Fibroblast of skin of left quadriceps (primary cell): ENCODE measurements around the gene CHD3.

Experiments
- DNase-seq, 2 experiments: peaks; one replicate each; pipeline ENCODE4 v3.0.0-alpha.2; 2013; ENCODE audit warnings: low read depth in 2 of 2

CHD3 gene

DNA sequence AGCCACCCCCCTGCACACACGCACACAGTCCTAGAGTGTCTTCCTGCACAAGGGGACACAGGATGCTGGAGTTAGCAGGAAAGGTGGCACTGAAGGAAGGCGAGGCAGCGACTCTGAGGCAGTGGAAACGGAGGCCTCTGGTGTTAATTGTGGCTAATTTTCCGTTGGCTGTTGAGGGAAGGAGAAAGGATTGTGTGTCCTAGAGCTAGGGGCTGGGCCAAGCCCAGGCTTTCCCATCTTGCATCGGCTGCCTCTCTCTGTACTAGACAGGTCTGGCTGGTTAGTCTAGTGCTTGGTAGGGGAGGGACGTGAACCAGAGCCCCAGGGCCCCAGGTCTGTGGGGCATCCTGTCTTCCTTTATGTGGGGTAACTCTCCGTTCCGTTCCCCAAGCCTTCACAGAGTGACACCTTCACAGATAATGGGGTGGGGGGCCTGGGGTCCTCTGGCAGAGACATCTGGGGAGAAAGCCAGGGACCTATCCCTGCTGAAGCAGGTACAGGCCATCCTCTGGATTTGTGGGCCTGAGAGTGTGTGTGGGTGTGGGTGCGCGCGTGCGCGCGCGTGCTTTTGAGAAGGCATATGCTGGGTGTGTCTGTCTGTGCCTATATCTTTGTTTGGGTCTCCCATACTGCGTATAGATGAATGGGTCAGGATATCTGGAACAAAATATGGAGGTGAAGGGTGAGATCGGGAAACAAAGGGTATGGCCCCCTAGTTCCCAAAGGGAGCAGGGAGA is at the start of gene CHD3:
Gene CHD3 (plus strand): TSS at position 606 of the 737 bp plus-strand sequence. CDS start 212 bp downstream, outside the sequence.
- DNase-seq, result no peak

GRCh38 chr17:7839190-7839875 is 49.3 kb upstream of the CHD3 start:
- no peak for DNase-seq

DNA sequence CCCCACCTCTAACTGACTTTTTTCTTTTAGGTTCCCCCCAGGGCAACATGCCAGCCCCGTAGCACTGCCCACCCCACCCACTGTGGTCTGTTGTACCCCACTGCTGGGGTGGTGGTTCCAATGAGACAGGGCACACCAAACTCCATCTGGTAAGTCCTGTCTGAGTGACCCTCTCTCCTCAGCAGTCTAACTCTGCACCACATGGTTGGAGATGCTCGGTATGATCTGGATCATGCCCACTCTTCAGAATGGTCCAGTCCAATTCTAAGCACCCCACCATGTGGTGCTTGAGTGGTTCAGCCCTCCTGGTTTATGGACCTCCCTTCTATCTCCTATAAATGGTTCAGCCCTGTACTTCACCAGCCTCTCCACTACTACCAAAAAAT is 48.7 kb upstream of the CHD3 start:
- no peak for DNase-seq

GRCh38 chr17:7840441-7840840 is 48.1 kb upstream of the CHD3 start:
- DNase-seq, result no peak

- no peak for DNase-seq
These were observed 47.7 kb upstream of the CHD3 start for GRCh38 chr17:7840875-7841274.

DNA sequence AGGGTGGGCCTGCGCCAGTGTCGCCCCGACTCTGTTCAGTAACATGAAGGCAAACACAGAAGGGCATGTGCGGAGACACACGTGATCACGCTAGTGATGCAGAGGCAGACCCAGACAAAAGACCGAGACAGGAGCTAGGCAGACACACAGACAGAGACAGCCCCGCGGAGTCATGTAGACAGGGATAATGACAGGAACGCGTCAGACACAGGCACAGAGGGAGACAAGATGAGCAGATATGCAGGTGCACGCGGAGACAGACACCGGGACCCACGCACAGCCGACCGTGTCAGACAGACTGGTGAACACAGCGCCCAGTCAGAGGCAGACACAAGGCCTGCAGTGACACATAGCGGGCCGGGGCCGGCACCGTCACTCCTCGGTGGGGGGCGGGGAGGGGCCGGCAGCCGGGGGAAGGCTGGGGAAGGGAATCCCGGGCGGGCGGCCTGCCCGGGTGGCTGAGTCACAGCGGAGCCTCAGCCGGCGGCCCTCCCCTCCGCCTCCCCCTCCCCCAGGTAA is 47.1 kb upstream of the CHD3 start:
- DNase-seq, result peak in 1 of 2 experiments; percentile 80

DNA sequence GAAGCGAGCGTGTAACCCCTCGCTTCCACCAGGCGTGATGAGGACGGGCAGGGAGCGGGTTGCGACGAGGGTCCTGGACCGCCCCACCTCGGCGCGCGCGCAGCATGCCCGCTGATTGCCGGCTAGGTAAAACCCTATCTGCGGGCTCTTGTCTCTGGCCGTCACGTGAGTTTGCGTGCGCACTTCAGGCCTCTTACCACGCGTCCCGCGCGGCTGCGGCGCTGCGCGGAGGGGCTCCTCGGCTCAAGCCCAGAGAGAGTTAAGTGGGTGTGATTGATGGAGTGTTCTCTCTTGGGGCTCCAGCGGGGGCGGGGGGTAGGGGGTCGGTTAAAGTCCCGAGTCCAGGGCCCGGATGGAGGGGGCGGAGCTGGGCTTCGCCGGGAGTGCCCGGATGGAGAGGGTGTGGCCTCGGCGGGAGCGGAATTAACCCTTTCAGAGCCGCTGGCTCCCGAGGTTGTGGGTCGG is 46.6 kb upstream of the CHD3 start:
- peak in 1 of 2 experiments; percentile 72 for DNase-seq

GRCh38 chr17:7842380-7843256 is 46.0 kb upstream of the CHD3 start:
- DNase-seq, result peak in 1 of 2 experiments; percentile 74

DNA sequence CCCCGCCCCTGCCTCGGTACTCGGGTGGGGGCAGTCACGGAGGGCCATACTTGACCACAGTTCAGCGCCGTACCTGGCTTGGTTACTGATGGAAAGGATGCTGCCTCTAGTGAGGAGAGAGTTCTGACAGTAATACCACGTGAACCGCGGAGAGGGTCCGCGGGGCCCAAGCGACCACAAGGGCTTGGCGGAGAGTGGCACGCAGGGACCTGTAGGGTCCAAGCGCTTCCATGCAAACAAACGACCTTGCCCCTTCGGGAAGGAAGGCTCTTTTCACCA is 45.4 kb upstream of the CHD3 start:
- DNase-seq, result no peak

DNA sequence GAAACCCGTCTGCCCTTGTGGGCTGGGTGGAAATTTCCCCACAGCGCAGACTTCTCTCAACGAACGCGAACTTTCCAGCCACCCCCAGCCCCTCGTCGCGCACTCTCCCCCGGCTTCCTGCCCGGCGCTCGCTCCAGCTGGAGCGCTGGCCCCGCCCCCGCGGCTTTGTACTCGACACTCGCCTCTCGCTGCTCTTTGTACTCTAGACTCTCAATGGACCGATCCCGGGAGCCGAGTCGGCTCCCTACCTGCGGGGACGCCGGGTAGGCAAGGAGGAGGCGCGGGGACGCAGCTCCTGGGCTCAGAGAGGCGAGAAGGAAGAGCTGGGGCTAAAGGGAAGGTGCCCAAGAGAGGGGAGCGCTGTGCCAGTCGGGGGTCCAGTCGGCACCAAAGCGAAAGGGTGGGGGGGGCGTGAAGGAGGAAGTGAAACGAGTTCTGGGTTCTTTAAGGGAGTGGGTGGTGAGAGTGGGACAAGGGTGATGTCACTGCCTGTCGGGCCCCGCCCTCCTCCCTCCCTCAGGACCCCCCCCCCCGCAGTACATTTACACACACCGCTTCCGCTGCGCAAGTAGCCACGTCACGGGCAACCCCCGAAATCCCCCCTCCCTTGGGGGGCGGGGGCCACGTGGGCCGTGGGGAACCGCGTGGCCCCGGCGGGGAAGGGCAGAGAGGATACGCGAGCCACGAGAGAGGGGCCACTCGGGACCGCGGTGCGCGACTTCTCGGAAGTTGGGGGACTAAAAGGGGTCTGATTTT is 44.9 kb upstream of the CHD3 start:
- DNase-seq, result no peak

DNA sequence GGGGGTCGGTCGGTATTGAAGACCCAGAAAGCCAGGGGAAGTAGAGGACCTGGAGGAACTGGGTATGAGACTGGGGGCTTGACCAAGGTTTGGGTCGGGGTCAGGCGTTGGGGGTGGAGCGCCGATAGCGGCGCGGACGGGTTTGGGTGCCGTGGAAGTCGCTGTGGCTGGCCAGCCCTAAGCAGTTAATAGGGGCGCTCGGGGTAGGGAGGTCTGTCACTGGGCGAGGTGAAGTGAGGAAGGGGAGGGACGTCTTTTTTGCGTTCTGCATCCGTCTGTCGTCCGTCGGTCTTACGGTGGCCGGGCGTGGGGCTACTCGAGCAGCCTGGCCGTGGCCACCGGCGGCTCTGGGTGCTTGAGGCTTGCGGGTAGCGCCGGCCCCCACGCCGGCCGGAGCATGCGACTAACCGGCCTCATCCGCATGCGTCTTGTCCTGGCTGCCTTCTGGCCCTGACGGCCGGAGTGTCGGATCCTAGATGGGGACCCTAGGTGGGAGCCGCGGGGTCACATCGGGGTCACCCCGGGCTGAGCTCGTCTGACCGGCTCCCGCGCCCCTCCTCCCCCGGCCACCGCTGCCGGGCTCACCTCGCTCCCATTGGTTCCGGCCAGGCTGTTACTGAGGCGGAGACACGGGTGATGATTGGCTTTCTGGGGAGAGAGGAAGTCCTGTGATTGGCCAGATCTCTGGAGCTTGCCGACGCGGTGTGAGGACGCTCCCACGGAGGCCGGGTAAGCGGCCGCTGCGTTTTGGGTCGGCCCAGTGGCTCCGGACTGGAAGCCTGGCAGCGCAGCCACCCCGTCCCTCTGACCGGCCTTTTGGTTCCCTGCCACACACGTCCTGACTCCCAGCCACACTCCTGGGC is 44.1 kb upstream of the CHD3 start:
- DNase-seq, result peak in 1 of 2 experiments; percentile 79

DNA sequence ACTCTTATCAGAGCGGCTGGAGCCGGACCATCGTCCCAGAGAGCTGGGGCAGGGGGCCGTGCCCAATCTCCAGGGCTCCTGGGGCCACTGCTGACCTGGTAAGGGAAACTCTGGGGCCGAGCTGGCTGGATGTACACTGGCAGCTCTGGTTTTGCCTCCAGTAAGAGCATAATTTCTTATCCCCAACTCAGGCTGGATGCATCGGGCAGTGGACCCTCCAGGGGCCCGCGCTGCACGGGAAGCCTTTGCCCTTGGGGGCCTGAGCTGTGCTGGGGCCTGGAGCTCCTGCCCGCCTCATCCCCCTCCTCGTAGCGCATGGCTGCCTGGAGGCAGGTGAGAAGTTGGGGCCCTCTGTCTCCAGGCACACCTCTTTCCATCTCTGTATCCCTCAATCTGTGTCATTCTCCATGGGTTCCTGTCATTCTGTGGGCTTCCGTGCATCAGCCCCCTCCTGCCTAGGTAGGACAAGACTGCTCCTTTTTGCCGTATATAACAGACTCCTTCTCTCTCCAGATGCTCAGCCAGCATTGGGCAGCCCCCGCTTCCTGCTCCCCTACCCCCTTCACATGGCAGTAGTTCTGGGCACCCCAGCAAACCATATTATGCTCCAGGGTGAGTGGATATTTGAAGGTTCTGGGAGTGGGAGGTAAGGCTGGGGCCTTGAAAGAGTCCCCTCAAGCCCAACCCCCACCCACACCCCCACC is 43.1 kb upstream of the CHD3 start:
- no peak for DNase-seq

GRCh38 chr17:7846063-7846735 is 42.4 kb upstream of the CHD3 start:
- no peak for DNase-seq

DNA sequence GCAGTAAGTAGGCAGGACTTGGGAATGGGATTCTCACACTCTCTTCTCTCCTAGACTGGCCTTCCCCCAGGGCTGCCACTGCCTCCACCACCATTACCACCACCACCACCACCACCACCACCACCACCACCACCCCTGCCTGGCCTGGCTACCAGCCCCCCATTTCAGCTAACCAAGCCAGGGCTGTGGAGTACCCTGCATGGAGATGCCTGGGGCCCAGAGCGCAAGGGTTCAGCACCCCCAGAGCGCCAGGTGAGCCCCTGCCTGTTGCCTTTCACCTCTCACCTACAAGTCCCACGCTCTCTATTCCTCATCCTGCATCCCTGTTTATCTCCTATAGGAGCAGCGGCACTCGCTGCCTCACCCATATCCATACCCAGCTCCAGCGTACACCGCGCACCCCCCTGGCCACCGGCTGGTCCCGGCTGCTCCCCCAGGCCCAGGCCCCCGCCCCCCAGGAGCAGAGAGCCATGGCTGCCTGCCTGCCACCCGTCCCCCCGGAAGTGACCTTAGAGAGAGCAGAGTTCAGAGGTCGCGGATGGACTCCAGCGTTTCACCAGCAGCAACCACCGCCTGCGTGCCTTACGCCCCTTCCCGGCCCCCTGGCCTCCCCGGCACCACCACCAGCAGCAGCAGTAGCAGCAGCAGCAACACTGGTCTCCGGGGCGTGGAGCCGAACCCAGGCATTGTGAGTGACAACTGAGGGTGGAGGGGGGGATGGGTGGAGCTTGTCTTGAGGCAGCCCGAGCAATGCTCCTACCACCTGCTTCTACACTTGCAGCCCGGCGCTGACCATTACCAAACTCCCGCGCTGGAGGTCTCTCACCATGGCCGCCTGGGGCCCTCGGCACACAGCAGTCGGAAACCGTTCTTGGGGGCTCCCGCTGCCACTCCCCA is 41.6 kb upstream of the CHD3 start:
- no peak for DNase-seq

GRCh38 chr17:7848131-7848579 is 40.4 kb upstream of the CHD3 start:
- no peak for DNase-seq

DNA sequence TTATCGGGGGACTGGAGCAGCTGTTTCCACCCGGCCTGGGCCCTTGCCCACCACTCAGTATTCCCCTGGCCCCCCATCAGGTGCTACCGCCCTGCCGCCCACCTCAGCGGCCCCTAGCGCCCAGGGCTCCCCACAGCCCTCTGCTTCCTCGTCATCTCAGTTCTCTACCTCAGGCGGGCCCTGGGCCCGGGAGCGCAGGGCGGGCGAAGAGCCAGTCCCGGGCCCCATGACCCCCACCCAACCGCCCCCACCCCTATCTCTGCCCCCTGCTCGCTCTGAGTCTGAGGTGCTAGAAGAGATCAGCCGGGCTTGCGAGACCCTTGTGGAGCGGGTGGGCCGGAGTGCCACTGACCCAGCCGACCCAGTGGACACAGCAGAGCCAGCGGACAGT is 39.9 kb upstream of the CHD3 start:
- no peak for DNase-seq

DNA sequence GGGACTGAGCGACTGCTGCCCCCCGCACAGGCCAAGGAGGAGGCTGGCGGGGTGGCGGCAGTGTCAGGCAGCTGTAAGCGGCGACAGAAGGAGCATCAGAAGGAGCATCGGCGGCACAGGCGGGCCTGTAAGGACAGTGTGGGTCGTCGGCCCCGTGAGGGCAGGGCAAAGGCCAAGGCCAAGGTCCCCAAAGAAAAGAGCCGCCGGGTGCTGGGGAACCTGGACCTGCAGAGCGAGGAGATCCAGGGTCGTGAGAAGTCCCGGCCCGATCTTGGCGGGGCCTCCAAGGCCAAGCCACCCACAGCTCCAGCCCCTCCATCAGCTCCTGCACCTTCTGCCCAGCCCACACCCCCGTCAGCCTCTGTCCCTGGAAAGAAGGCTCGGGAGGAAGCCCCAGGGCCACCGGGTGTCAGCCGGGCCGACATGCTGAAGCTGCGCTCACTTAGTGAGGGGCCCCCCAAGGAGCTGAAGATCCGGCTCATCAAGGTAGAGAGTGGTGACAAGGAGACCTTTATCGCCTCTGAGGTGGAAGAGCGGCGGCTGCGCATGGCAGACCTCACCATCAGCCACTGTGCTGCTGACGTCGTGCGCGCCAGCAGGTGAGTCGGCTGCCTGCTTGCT is 39.3 kb upstream of the CHD3 start:
- no peak for DNase-seq
